IMR-90 (cell line): ENCODE results near the gene PSMD10. TPM values are rescaled to one million over a fixed set of nuclear protein-coding genes. Genes with fewer than 3 reads are reported as not detected.

Experiments
- ATAC-seq: fragments of 200-7000 bp; cut with Tn5 transposase; 2 replicates; pipeline ENCODE4 v1.9.1; 2020; ENCODE audit warnings: low read depth, mild to moderate bottlenecking, moderate library complexity
- BruUV-seq: library from RNA; stranded (reverse); fragments of 400-500 nt; replicated peaks from 2 replicates; lab custom pipeline; 2021; lab: Mats Ljungman, UMichigan
- CTCF ChIA-PET: fragments of 300-600 bp; formaldehyde crosslinking; extraction: SDS; loops from one replicate; lab custom pipeline; 2021; ENCODE audit warnings: antibody characterized with exemption; lab: Yijun Ruan, JAX
- POLR2A ChIA-PET: fragments of 300-600 bp; sonication (Branson Sonifier 250); formaldehyde crosslinking; loops from one replicate; lab custom pipeline; 2022; ENCODE audit warnings: antibody characterized with exemption; ENCODE audit not compliant: unreplicated experiment; lab: Charles Lee
- DNase-seq: peaks from one replicate; pipeline ENCODE4 v3.0.0; 2013
- H2AFZ ChIP-seq: replicated peaks from 2 replicates; pipeline ENCODE3; 2013; ENCODE audit warnings: low read length, mild to moderate bottlenecking; ENCODE audit not compliant: poor library complexity
- H2AK5ac ChIP-seq: 2 replicates; pipeline ENCODE4 v1.6.1; 2013; ENCODE audit warnings: low read depth, low read length, inconsistent platforms
- H2AK9ac ChIP-seq: replicated peaks from 2 replicates; pipeline ENCODE3; 2013; ENCODE audit warnings: mild to moderate bottlenecking, low read depth, low read length, moderate library complexity; ENCODE audit not compliant: poor library complexity
- H2BK120ac ChIP-seq: 2 replicates; pipeline ENCODE4 v1.6.1; 2013; ENCODE audit warnings: low read depth, low read length, inconsistent platforms
- H2BK15ac ChIP-seq: 3 replicates; pipeline ENCODE4 v1.6.1; 2013; ENCODE audit warnings: low read depth, low read length, inconsistent platforms
- H2BK20ac ChIP-seq: 2 replicates; pipeline ENCODE4 v1.6.1; 2013; ENCODE audit warnings: low read depth, mild to moderate bottlenecking, inconsistent platforms, low read length, moderate library complexity
- H2BK5ac ChIP-seq: 2 replicates; pipeline ENCODE4 v1.6.1; 2013; ENCODE audit warnings: mild to moderate bottlenecking, low read depth, low read length, inconsistent platforms; ENCODE audit not compliant: poor library complexity, severe bottlenecking
- H3K14ac ChIP-seq: replicated peaks from 2 replicates; pipeline ENCODE4 v1.6.1; 2013; ENCODE audit warnings: low read depth, low read length, inconsistent platforms
- H3K18ac ChIP-seq: 2 replicates; pipeline ENCODE4 v1.6.1; 2013; ENCODE audit warnings: low read depth, low read length, control low read depth
- H3K23ac ChIP-seq: 2 replicates; pipeline ENCODE4 v1.6.1; 2013; ENCODE audit warnings: low read depth, low read length, inconsistent platforms
- H3K27ac ChIP-seq: 2 replicates; pipeline ENCODE4 v1.5.1; 2013; ENCODE audit warnings: mild to moderate bottlenecking, control low read depth, low read length; ENCODE audit not compliant: insufficient read depth
- H3K27me3 ChIP-seq: 2 replicates; pipeline ENCODE4 v1.6.1; 2013; ENCODE audit warnings: low read length; ENCODE audit not compliant: control insufficient read depth, insufficient read depth
- H3K36me3 ChIP-seq: 2 replicates; pipeline ENCODE4 v1.6.1; 2013; ENCODE audit warnings: low read length, mixed read lengths; ENCODE audit not compliant: control insufficient read depth, insufficient read depth
- H3K4ac ChIP-seq: 2 replicates; pipeline ENCODE4 v1.6.1; 2013; ENCODE audit warnings: low read depth, low read length, inconsistent platforms
- H3K4me1 ChIP-seq: 2 replicates; pipeline ENCODE4 v1.6.1; 2013; ENCODE audit warnings: low read length, mixed read lengths; ENCODE audit not compliant: control insufficient read depth, insufficient read depth
- H3K4me2 ChIP-seq: 2 replicates; pipeline ENCODE4 v1.6.1; 2013; ENCODE audit warnings: low read depth, mild to moderate bottlenecking, control low read depth, low read length, moderate library complexity
- H3K4me3 ChIP-seq: 2 replicates; pipeline ENCODE4 v1.5.1; 2013; ENCODE audit warnings: low read depth, mild to moderate bottlenecking, control low read depth, low read length, moderate library complexity; ENCODE audit not compliant: insufficient read depth
- H3K56ac ChIP-seq: 2 replicates; pipeline ENCODE4 v1.6.1; 2013; ENCODE audit warnings: low read length, inconsistent platforms; ENCODE audit not compliant: insufficient read depth; ENCODE audit errors: extremely low read depth
- H3K79me1 ChIP-seq, 2 experiments: 2 replicates each; pipeline ENCODE4 v1.6.1; 2013; ENCODE audit warnings: low read length in 2 of 2, inconsistent platforms in 1 of 2, low read depth in 1 of 2
- H3K9ac ChIP-seq: 2 replicates; pipeline ENCODE4 v1.6.1; 2013; ENCODE audit warnings: low read depth, low read length, control low read depth
- H3K9me1 ChIP-seq: 2 replicates; pipeline ENCODE4 v1.6.1; 2013; ENCODE audit warnings: low read length, inconsistent platforms; ENCODE audit not compliant: insufficient read depth
- H3K9me3 ChIP-seq: 2 replicates; pipeline ENCODE4 v1.6.1; 2013; ENCODE audit warnings: low read length; ENCODE audit not compliant: control insufficient read depth, insufficient read depth
- H4K20me1 ChIP-seq: 2 replicates; pipeline ENCODE4 v1.6.1; 2013; ENCODE audit warnings: low read length, inconsistent platforms; ENCODE audit not compliant: insufficient read depth
- H4K5ac ChIP-seq: 2 replicates; pipeline ENCODE4 v1.6.1; 2013; ENCODE audit warnings: mild to moderate bottlenecking, low read depth, low read length, control low read depth
- H4K8ac ChIP-seq, 2 experiments: 2 replicates each; pipeline ENCODE4 v1.6.1; 2013; ENCODE audit warnings: low read depth in 2 of 2, low read length in 2 of 2, control low read depth in 1 of 2, inconsistent platforms in 1 of 2
- H4K91ac ChIP-seq: 2 replicates; pipeline ENCODE4 v1.6.1; 2013; ENCODE audit warnings: low read depth, low read length, inconsistent platforms; ENCODE audit not compliant: insufficient read depth
- BHLHE40 ChIP-seq: fragments of 150-350 bp; IDR thresholded peaks from 2 replicates; pipeline ENCODE4 v1.6.1; 2016; ENCODE audit warnings: mild to moderate bottlenecking, low read depth, low read length
- FOS ChIP-seq: fragments of 150-350 bp; IDR thresholded peaks from 2 replicates; pipeline ENCODE4 v1.6.1; 2016; ENCODE audit warnings: low read depth, low read length
- MAZ ChIP-seq: IDR thresholded peaks from 2 replicates; pipeline ENCODE4 v1.6.1; 2012; ENCODE audit warnings: low read depth, mild to moderate bottlenecking, low read length, improper control_type of control experiment, moderate library complexity, borderline replicate concordance
- RAD21 ChIP-seq: IDR thresholded peaks from 2 replicates; pipeline ENCODE4 v1.6.1; 2012; ENCODE audit warnings: low read length, improper control_type of control experiment
- WGBS, 2 experiments: methylation state at CpG; one replicate each; pipeline versions ENCODE4 v1.1.5 to v1.1.7; 2013; ENCODE audit warnings: missing lambda C conversion rate in 2 of 2; ENCODE audit not compliant: insufficient read length in 1 of 2; ENCODE audit errors: extremely low coverage in 2 of 2; 5-methylcytosine and 5-hydroxymethylcytosine counted together
- dilution Hi-C: fragments of 300-500 bp; cut with HindIII; formaldehyde crosslinking; loops from one replicate; pipeline ENCODE4 v1.14.3; 2018; ENCODE audit warnings: low sequenced_read_pairs; ENCODE audit not compliant: unreplicated experiment
- in situ Hi-C: fragments of 300-500 bp; cut with MboI; formaldehyde crosslinking; loops from 3 replicates; pipeline ENCODE4 v1.14.3; 2019; ENCODE audit warnings: low sequenced_read_pairs, inconsistent platforms, mixed read lengths
- intact Hi-C: fragments of 100-400 bp; cut with micrococcal nuclease; formaldehyde crosslinking; loops from 2 replicates; pipeline ENCODE4 v1.10.0; 2022
- polyA plus RNA-seq, 3 experiments: library from polyadenylated mRNA; depleted of rRNA; stranded (reverse); fragments of >200 nt; gene quantifications; 2 replicates each; pipeline ENCODE4 v1.2.3, GENCODE V29; 2012; ENCODE audit warnings: low replicate concordance in 1 of 3
- total RNA-seq: library from RNA; depleted of rRNA; stranded (reverse); fragments of >200 nt; gene quantifications from 2 replicates; pipeline ENCODE4 v1.2.3, GENCODE V29; 2012
- TF ChIP-seq, protein P1 (sequence below): conservative IDR thresholded peaks from 2 replicates; pipeline ENCODE4 v1.5.1; 2012; ENCODE audit warnings: mild to moderate bottlenecking, low read depth, low read length, improper control_type of control experiment

Gene PSMD10
- total and polyA plus RNA-seq, 2 of the 4 experiments (the other 2 are of a cell fraction), result 62.0 to 122 TPM

DNA sequence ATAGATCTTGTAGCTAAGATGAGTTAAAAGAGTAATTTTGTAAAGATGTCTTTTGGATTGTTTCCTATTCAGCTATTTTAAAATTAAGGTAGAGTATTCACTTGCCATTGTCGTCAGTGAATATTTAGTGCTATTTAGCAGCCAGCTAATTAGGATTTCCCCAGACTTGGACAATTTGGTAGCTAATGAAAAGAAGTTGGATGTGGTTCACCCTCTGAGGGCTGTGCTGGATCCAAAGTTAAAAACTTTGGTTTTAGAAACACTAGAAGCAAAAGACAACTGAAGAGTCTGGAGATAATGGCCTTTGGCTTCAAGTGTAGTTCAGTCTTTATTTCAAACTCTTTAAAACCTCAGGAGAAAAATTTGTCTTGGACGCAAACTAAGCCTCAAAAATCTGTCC is 41.5 kb upstream of the PSMD10 start:
- dilution Hi-C loops, result no loop called here
- no TSS peak for BruUV-seq
- CTCF ChIA-PET, result no interaction called here

More for the DNA sequence above, 41.5 kb upstream of the PSMD10 start:
- Histone ChIP-seq H3K9me3 (no peaks in the 10 kb centered on the region), H2AK5ac (no peak overlapping the region), H3K18ac (no peak overlapping the region), H3K14ac (no peak overlapping the region), H3K79me1 (no peaks in the 10 kb centered on the region), H2AK9ac (no peak overlapping the region), H2BK5ac (no peak overlapping the region), H2BK15ac (no peak overlapping the region), H3K27ac (no peak overlapping the region), H2AFZ (no peak overlapping the region), H3K23ac (no peak overlapping the region), H2BK20ac (no peak overlapping the region), H3K4me1 (no peaks in the 10 kb centered on the region), H3K4me2 (no peak overlapping the region), H4K8ac (no peak overlapping the region), H3K9me1 (no peaks in the 10 kb centered on the region), H3K56ac (no peak overlapping the region), H3K4me3 (no peak overlapping the region), H3K4ac (no peak overlapping the region), H4K91ac (no peak overlapping the region), H2BK120ac (no peak overlapping the region), H3K9ac (no peak overlapping the region), H3K36me3 (no peaks in the 10 kb centered on the region), H3K27me3 (no peaks in the 10 kb centered on the region), H4K5ac (no peak overlapping the region), H4K20me1 (no peaks in the 10 kb centered on the region)
- POLR2A ChIA-PET, result no interaction called here
- DNase-seq (no peak), ATAC-seq (no peak)
- in situ Hi-C loops, result no loop called here
- TF ChIP-seq MAZ, result no peak
- no peak for TF ChIP-seq BHLHE40
- no peak for TF ChIP-seq FOS
- no peak for TF ChIP-seq RAD21
- TF ChIP-seq, protein P1, sequence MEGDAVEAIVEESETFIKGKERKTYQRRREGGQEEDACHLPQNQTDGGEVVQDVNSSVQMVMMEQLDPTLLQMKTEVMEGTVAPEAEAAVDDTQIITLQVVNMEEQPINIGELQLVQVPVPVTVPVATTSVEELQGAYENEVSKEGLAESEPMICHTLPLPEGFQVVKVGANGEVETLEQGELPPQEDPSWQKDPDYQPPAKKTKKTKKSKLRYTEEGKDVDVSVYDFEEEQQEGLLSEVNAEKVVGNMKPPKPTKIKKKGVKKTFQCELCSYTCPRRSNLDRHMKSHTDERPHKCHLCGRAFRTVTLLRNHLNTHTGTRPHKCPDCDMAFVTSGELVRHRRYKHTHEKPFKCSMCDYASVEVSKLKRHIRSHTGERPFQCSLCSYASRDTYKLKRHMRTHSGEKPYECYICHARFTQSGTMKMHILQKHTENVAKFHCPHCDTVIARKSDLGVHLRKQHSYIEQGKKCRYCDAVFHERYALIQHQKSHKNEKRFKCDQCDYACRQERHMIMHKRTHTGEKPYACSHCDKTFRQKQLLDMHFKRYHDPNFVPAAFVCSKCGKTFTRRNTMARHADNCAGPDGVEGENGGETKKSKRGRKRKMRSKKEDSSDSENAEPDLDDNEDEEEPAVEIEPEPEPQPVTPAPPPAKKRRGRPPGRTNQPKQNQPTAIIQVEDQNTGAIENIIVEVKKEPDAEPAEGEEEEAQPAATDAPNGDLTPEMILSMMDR, result no peak
- no CpG with 5 or more reads among the region's 2 CpGs for WGBS, 2 experiments
- intact Hi-C loops, result no loop called here
